GM12878 (cell line): ENCODE data around the gene KDM3B. TPM values are rescaled to one million over a fixed set of nuclear protein-coding genes. Genes with fewer than 3 reads are reported as not detected.

Experiments used
- CEBPZ ChIP-seq: fragments of 150-350 bp; IDR thresholded peaks from 2 replicates; pipeline ENCODE4 v1.6.1; 2016; ENCODE audit warnings: low read depth, low read length
- EP300 ChIP-seq, 2 experiments: fragments of 150-350 bp in 1 of 2; IDR thresholded peaks; 2 replicates each; pipeline ENCODE4 v1.6.1; 2011 to 2012; ENCODE audit warnings: low read depth in 2 of 2, low read length in 2 of 2, borderline replicate concordance in 1 of 2, improper control_type of control experiment in 1 of 2, inconsistent platforms in 1 of 2; ENCODE audit not compliant: control insufficient read depth in 1 of 2
- HCFC1 ChIP-seq: fragments of 150-350 bp; IDR thresholded peaks from 2 replicates; pipeline ENCODE4 v1.6.1; 2014; ENCODE audit warnings: low read length
- HDAC6 ChIP-seq: fragments of 200-600 bp; sonication (generic); IDR thresholded peaks from one replicate; pipeline ENCODE4 v1.8.0; 2017; ENCODE audit warnings: antibody characterized with exemption; ENCODE audit not compliant: unreplicated experiment
- HDGF ChIP-seq: fragments of 450-650 bp; IDR thresholded peaks from 2 replicates; pipeline ENCODE4 v1.6.1; 2016; ENCODE audit warnings: antibody characterized with exemption
- IKZF2 ChIP-seq, 2 experiments: fragments of 450-650 bp; IDR thresholded peaks; 2 replicates each; pipeline ENCODE4 v1.6.1; 2017; ENCODE audit warnings: mild to moderate bottlenecking in 2 of 2, moderate library complexity in 2 of 2
- JUNB ChIP-seq: IDR thresholded peaks from 2 replicates; pipeline ENCODE4 v1.6.1; 2016; ENCODE audit warnings: antibody characterized with exemption, mild to moderate bottlenecking
- KAT2A ChIP-seq: conservative IDR thresholded peaks from 2 replicates; pipeline ENCODE4 v1.6.1; 2011; ENCODE audit warnings: low read depth, low read length; ENCODE audit not compliant: control insufficient read depth
- MEF2B ChIP-seq: fragments of 450-650 bp; IDR thresholded peaks from 2 replicates; pipeline ENCODE4 v1.6.1; 2018; ENCODE audit warnings: mild to moderate bottlenecking, moderate library complexity; ENCODE audit not compliant: partially characterized antibody, poor library complexity, severe bottlenecking
- NFYB ChIP-seq: IDR thresholded peaks from 2 replicates; pipeline ENCODE4 v1.6.1; 2011; ENCODE audit warnings: low read depth, mild to moderate bottlenecking, low read length, improper control_type of control experiment, moderate library complexity; ENCODE audit not compliant: insufficient read depth
- REST ChIP-seq: IDR thresholded peaks from 2 replicates; pipeline ENCODE4 v1.6.1; 2012; ENCODE audit warnings: mild to moderate bottlenecking, low read depth, low read length
- SKIL ChIP-seq: fragments of 450-650 bp; IDR thresholded peaks from 2 replicates; pipeline ENCODE4 v1.6.1; 2017; ENCODE audit warnings: mild to moderate bottlenecking, low read depth, inconsistent platforms; ENCODE audit not compliant: poor library complexity, severe bottlenecking
- SMAD1 ChIP-seq: fragments of 450-650 bp; IDR thresholded peaks from 2 replicates; pipeline ENCODE4 v1.6.1; 2018; ENCODE audit warnings: mild to moderate bottlenecking, low read depth; ENCODE audit not compliant: partially characterized antibody
- TARDBP ChIP-seq: IDR thresholded peaks from 2 replicates; pipeline ENCODE4 v1.6.1; 2016; ENCODE audit warnings: borderline replicate concordance
- ZNF592 ChIP-seq: fragments of 450-650 bp; IDR thresholded peaks from 2 replicates; pipeline ENCODE4 v1.6.1; 2017; ENCODE audit warnings: mild to moderate bottlenecking, moderate library complexity
- polyA plus RNA-seq, 11 experiments: library from polyadenylated mRNA; depleted of rRNA in 4 of 11; unstranded in 6 of 11; stranded (reverse) in 5 of 11; fragments of >200 nt; fragmentation: Nextera tagmentation in 4 of 11; fragmentation: Illumina TruSeq in 1 of 11; extraction: Ambion mirVana in 4 of 11; extraction: Trizol in 1 of 11; gene quantifications; 1 replicate in 1 of 11; 2 replicates in 10 of 11; pipeline versions ENCODE4 v1.2.1 to v1.2.3, GENCODE V29; 2011 to 2016; ENCODE audit warnings: inconsistent platforms in 2 of 11, missing spikeins in 2 of 11, low read depth in 1 of 11
- total RNA-seq, 4 experiments: library from RNA; depleted of rRNA in 3 of 4; stranded (reverse); fragments of >200 nt in 3 of 4; fragmentation: Illumina TruSeq in 1 of 4; extraction: Trizol in 1 of 4; gene quantifications; 2 replicates each; pipeline versions ENCODE4 v1.2.1 to v1.2.3, GENCODE V29; 2013 to 2021

KDM3B gene
- total and polyA plus RNA-seq, 10 of the 15 experiments (the other 5 are each of a cell fraction or from before 2014, with no cell fraction given): 8.5 to 45.7 (median 29.0) TPM

GRCh38 chr5:138337685-138338410 is 14.6 kb upstream of the KDM3B start, which contains the start of gene FAM53C (continued):
- TF ChIP-seq SKIL: peak; percentile 98
- no peak for TF ChIP-seq KAT2A
- TF ChIP-seq HDAC6: peak; percentile 87
- TF ChIP-seq HDGF: no peak
- peak in 1 of 2 experiments; percentile 4; a peak in 1 of 4 replicates for TF ChIP-seq IKZF2 (IDR thresholded peaks at IDR 0.05)
- no peak for TF ChIP-seq NFYB
- peak; percentile 44 for TF ChIP-seq JUNB
- peak; percentile 3 to 58; a peak in 1 of 4 replicates for TF ChIP-seq EP300 (IDR thresholded peaks at IDR 0.05; ENCODE audit: borderline replicate concordance in 1 of 2, control insufficient read depth in 1 of 2, low read depth in 2 of 2, low read length in 2 of 2)
- no peak for TF ChIP-seq ZNF592
- no peak for TF ChIP-seq MEF2B
- TF ChIP-seq TARDBP: peak; percentile 45; the same call in 1 of the 2 replicates
- peak; percentile 59 for TF ChIP-seq SMAD1
- TF ChIP-seq REST: peak; percentile 57
- TF ChIP-seq CEBPZ: no peak
- peak; percentile 86 for TF ChIP-seq HCFC1
